Prostate gland (tissue), 2 donors: ENCODE results near the gene ADAMTS17.

Experiments used
- CTCF ChIP-seq, 4 experiments: fragments of 200-600 bp in 2 of 4; fragments of 450-650 bp in 2 of 4; sonication (generic) in 2 of 4; IDR thresholded peaks; 1 replicate in 3 of 4; 2 replicates in 1 of 4; pipeline ENCODE4 v1.5.1; 2016 to 2019; ENCODE audit warnings: antibody characterized with exemption in 4 of 4, mild to moderate bottlenecking in 2 of 4, moderate library complexity in 2 of 4
- POLR2A ChIP-seq: fragments of 450-650 bp; IDR thresholded peaks from one replicate; pipeline ENCODE4 v1.6.1; 2016; ENCODE audit warnings: antibody characterized with exemption, mild to moderate bottlenecking
- POLR2AphosphoS5 ChIP-seq: sonication (generic); formaldehyde crosslinking; IDR thresholded peaks from one replicate; pipeline ENCODE4 v1.6.1; 2017; ENCODE audit warnings: antibody characterized with exemption

GRCh38 chr15:100215031-100215842 lies 126.5 kb downstream of the ADAMTS17 start:
- TF ChIP-seq POLR2A, result no peak
- no peak for TF ChIP-seq CTCF (IDR thresholded peaks at IDR 0.05)
- no peak for TF ChIP-seq POLR2AphosphoS5
